AG10803 (cell line): ENCODE data around the gene PKNOX2.

Source experiments
- DNase-seq: peaks from one replicate; pipeline ENCODE4 v3.0.0; 2010; ENCODE audit warnings: low read depth
- H3K4me3 ChIP-seq: 2 replicates; pipeline ENCODE4 v1.5.1; 2011; ENCODE audit warnings: mild to moderate bottlenecking, low read length, control low read depth
- CTCF ChIP-seq: conservative IDR thresholded peaks from 2 replicates; pipeline ENCODE4 v1.5.1; 2011; ENCODE audit warnings: mild to moderate bottlenecking, low read length, control low read depth, inconsistent platforms

Gene PKNOX2

GRCh38 chr11:125464666-125465065 is 300.1 kb downstream of the PKNOX2 start:
- H3K4me3 ChIP-seq: no peak overlapping the region
- DNase-seq: no peak
- no peak for TF ChIP-seq CTCF

- no peak for TF ChIP-seq CTCF
Observed at GRCh38 chr11:125465255-125465654, 300.7 kb downstream of the PKNOX2 start.

GRCh38 chr11:125465701-125466100 is 301.1 kb downstream of the PKNOX2 start:
- DNase-seq: no peak

More at GRCh38 chr11:125465255-125465654, 300.7 kb downstream of the PKNOX2 start:
- no peak for DNase-seq
- H3K4me3 ChIP-seq: no peak overlapping the region

GRCh38 chr11:125468025-125468424 is 303.5 kb downstream of the PKNOX2 start:
- TF ChIP-seq CTCF: no peak
- H3K4me3 ChIP-seq: no peak overlapping the region
- DNase-seq: no peak

More at GRCh38 chr11:125465701-125466100, 301.1 kb downstream of the PKNOX2 start:
- no peak overlapping the region for H3K4me3 ChIP-seq
- TF ChIP-seq CTCF: no peak

GRCh38 chr11:125468852-125469251 is 304.3 kb downstream of the PKNOX2 start:
- H3K4me3 ChIP-seq: no peak overlapping the region
- no peak for TF ChIP-seq CTCF
- no peak for DNase-seq

GRCh38 chr11:125470355-125470754 is 305.8 kb downstream of the PKNOX2 start:
- no peak for DNase-seq
- H3K4me3 ChIP-seq: no peak overlapping the region
- TF ChIP-seq CTCF: no peak

GRCh38 chr11:125476721-125477120 is 312.2 kb downstream of the PKNOX2 start:
- no peak for TF ChIP-seq CTCF
- H3K4me3 ChIP-seq: no peak overlapping the region

More at GRCh38 chr11:125476721-125477120, 312.2 kb downstream of the PKNOX2 start:
- DNase-seq: no peak
